ENCODE data around the gene APOBEC4. TPM values are rescaled to one million over a fixed set of nuclear protein-coding genes. Genes with fewer than 3 reads are reported as not detected.
A peak's percentile ranks its signal among the peaks of the same experiment; 100 is the strongest.
"Not testable (repeated sequence)": the region's sequence is repeated elsewhere in the genome, so short reads cannot be mapped to it uniquely, and the experiment has no call there.

The APOBEC4 gene
- polyA plus RNA-seq, 1 donor from 2014 or later: not detected

- no peak overlapping the region for H3K4me2 ChIP-seq (ENCODE audit: low read length)
- TF ChIP-seq CTCF (IDR thresholded peaks at IDR 0.05; ENCODE audit: poor library complexity, severe bottlenecking) (peak; percentile 29), REST (IDR thresholded peaks at IDR 0.05; ENCODE audit: borderline replicate concordance) (no peak), EP300 (conservative IDR thresholded peaks at IDR 0.05; ENCODE audit: poor library complexity, severe bottlenecking) (no peak), TAF1 (IDR thresholded peaks at IDR 0.05; ENCODE audit: low read depth) (no peak), SMC3 (conservative IDR thresholded peaks at IDR 0.05; ENCODE audit: poor library complexity) (no peak), POLR2AphosphoS5 (IDR thresholded peaks at IDR 0.05) (no peak)
- no peaks in the 10 kb centered on the region for H3K9me2 ChIP-seq (ENCODE audit: insufficient read depth, low read length)
Measured at GRCh38 chr1:183685112-183685713, 32.1 kb upstream of the APOBEC4 start.

GRCh38 chr1:183679363-183679762 lies 26.2 kb upstream of the APOBEC4 start:
- H3F3A ChIP-seq (ENCODE audit: insufficient read depth, low read length, poor library complexity, severe bottlenecking); H3K36me3 ChIP-seq (ENCODE audit: insufficient read depth, low read length); H3K9me3 ChIP-seq (ENCODE audit: low read length); H3K9me2 ChIP-seq (ENCODE audit: insufficient read depth, low read length); H3K4me3 ChIP-seq (ENCODE audit: low read length); H4K20me1 ChIP-seq (ENCODE audit: insufficient read depth); H2AFZ ChIP-seq (ENCODE audit: low read depth, low read length); H3K79me2 ChIP-seq (replicated peaks; ENCODE audit: insufficient read depth, low read length); H3K27ac ChIP-seq (ENCODE audit: low read length); H3K27me3 ChIP-seq (ENCODE audit: insufficient read depth, low read depth, low read length); H3K4me2 ChIP-seq (ENCODE audit: low read length); H3K9ac ChIP-seq (ENCODE audit: low read length): not testable (repeated sequence)

More at GRCh38 chr1:183685112-183685713, 32.1 kb upstream of the APOBEC4 start:
- no peak overlapping the region for H3K9ac ChIP-seq (ENCODE audit: low read length)
- H3K4me3 ChIP-seq (ENCODE audit: low read length): no peak overlapping the region
- H2AFZ ChIP-seq (ENCODE audit: low read depth, low read length): no peak overlapping the region
- no peaks in the 10 kb centered on the region for H3K79me2 ChIP-seq (replicated peaks; ENCODE audit: insufficient read depth, low read length)
- H3F3A ChIP-seq (ENCODE audit: insufficient read depth, low read length, poor library complexity, severe bottlenecking): no peaks in the 10 kb centered on the region
- no peak overlapping the region for H3K27ac ChIP-seq (ENCODE audit: low read length)
- no peaks in the 10 kb centered on the region for H3K9me3 ChIP-seq (ENCODE audit: low read length)
- H3K36me3 ChIP-seq (ENCODE audit: insufficient read depth, low read length): no peaks in the 10 kb centered on the region
- H4K20me1 ChIP-seq (ENCODE audit: insufficient read depth): no peaks in the 10 kb centered on the region
- no peaks in the 10 kb centered on the region for H3K27me3 ChIP-seq (ENCODE audit: insufficient read depth, low read depth, low read length)

- H3K9ac ChIP-seq (ENCODE audit: low read length): no peak overlapping the region
- H4K20me1 ChIP-seq (ENCODE audit: insufficient read depth): no peaks in the 10 kb centered on the region
- no peaks in the 10 kb centered on the region for H3K36me3 ChIP-seq (ENCODE audit: insufficient read depth, low read length)
- no peak overlapping the region for H3K27ac ChIP-seq (ENCODE audit: low read length)
- H2AFZ ChIP-seq (ENCODE audit: low read depth, low read length): no peak overlapping the region
- no peak for TF ChIP-seq CTCF (IDR thresholded peaks at IDR 0.05; ENCODE audit: poor library complexity, severe bottlenecking)
- no peaks in the 10 kb centered on the region for H3F3A ChIP-seq (ENCODE audit: insufficient read depth, low read length, poor library complexity, severe bottlenecking)
- no peak overlapping the region for H3K4me2 ChIP-seq (ENCODE audit: low read length)
- H3K9me2 ChIP-seq (ENCODE audit: insufficient read depth, low read length): no peaks in the 10 kb centered on the region
- H3K9me3 ChIP-seq (ENCODE audit: low read length): no peaks in the 10 kb centered on the region
- no peaks in the 10 kb centered on the region for H3K79me2 ChIP-seq (replicated peaks; ENCODE audit: insufficient read depth, low read length)
- H3K27me3 ChIP-seq (ENCODE audit: insufficient read depth, low read depth, low read length): no peaks in the 10 kb centered on the region
- H3K4me3 ChIP-seq (ENCODE audit: low read length): no peak overlapping the region
Measured at GRCh38 chr1:183678819-183679218, 25.7 kb upstream of the APOBEC4 start.

Data from neural cell (in vitro differentiated cells).